Measurements from ENCODE around the gene ERCC1.
A peak's percentile ranks its signal among the peaks of the same experiment; 100 is the strongest.

ERCC1 gene

GRCh38 chr19:45405435-45406225, 18.1 kb downstream of the ERCC1 start:
- DNase-seq (ENCODE audit: low spot score) = peak; percentile 88

DNA sequence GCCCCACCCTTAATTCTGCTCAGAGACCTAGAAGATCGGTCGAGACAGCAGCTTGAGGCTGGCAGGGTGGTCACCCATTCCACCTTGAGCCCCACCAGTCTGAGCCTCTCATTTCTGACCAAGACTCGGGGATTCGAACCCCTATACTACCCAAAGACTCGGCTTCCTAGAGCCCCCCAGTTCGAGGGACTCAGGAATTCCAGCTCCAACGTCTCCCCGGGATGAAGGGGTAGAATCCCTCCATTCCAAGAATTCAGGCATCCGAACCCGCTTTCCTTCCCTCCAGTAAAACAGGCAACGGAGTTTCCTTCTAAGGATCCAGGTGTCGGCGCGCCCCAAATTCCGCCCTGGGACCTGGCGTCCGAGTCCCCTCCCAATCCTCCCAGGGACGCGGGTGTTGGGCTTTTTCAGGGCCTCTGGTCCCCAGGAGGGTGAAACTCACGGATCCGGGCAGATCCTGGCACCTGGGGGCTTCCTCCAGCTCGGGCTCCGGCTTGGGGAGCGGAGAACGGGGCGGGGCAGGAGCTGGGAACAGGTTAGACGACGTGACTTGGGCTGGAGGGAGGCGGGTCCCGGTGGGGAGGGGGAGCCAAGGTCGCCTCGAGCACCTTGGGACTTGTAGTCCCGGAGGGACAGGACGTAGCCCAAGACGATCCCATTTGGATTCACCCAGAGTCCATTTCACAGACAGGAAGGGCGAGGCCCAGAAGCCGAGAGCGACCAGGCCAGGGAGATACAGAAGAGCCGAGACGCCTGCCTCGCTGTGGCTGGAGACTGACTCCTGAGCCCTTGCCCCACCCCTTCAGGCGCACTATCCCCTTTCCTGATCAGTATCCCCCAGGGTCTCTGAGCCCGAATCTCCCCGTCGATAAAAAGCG, 18.9 kb downstream of the ERCC1 start, which contains the start of gene PPP1R13L:
PPP1R13L (minus strand) TSS at position 513 of the 878 bp plus-strand sequence. CDS start 6,751 bp downstream, outside the sequence.
- DNase-seq (ENCODE audit: low spot score) = peak; percentile 80

DNA sequence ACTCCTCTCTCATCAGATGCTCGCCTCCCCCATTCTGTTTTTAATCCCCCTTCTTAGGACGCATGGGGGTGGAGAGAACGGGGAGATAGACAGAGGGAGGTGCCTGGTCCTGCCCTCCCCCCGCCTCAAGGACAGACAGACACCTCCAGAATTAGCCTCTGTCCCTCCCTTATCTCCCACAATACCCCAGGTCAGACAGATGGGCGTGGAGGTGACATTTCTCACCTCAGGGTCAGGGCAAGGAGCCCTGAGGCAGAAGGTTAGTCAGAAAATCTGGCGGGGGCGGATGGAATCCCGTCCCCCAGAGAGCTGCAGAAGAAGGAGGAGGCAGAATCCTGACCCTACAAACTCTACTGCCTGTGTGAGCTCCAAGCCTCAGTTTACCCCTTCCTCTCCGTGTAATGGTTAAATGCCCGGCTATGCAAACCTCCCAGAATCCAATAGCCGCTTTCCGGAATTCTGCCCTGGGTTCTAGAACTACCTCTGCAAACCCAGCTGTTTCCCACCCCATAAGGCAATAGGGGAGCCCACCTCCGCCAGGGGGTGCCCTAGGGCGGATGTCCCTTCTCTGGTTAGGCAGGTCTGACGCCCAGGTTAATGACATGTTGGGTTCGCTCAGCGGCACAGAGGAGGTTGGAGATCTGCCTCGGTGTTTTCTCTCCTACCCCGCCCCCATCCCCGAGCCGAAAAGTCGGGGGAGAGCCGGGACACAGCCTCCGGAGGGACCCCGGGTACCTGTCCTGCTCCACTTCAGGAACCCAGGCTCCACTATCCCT, 19.7 kb downstream of the ERCC1 start:
- peak; percentile 37 for DNase-seq (ENCODE audit: low spot score)

DNA sequence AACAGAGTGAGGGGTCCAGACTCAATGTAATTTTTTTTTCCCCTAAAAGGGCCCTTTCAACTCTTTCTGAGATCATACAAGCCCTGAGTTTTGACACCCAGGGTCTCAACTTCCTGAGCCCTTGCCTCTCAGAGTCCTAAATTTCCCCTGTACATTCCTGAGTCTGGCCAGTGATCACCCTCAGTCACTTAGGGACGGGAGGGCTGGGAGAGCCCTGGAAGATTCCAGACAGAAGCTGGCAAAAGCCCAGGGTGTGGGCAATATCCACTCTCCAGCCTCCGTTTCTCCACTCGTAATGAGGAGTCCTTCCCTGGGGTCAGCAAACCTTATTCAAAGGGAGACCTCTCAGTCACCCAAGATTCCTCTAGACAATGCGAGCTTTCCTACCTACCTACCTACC, 20.4 kb downstream of the ERCC1 start:
- DNase-seq (ENCODE audit: low spot score) = no peak

DNA sequence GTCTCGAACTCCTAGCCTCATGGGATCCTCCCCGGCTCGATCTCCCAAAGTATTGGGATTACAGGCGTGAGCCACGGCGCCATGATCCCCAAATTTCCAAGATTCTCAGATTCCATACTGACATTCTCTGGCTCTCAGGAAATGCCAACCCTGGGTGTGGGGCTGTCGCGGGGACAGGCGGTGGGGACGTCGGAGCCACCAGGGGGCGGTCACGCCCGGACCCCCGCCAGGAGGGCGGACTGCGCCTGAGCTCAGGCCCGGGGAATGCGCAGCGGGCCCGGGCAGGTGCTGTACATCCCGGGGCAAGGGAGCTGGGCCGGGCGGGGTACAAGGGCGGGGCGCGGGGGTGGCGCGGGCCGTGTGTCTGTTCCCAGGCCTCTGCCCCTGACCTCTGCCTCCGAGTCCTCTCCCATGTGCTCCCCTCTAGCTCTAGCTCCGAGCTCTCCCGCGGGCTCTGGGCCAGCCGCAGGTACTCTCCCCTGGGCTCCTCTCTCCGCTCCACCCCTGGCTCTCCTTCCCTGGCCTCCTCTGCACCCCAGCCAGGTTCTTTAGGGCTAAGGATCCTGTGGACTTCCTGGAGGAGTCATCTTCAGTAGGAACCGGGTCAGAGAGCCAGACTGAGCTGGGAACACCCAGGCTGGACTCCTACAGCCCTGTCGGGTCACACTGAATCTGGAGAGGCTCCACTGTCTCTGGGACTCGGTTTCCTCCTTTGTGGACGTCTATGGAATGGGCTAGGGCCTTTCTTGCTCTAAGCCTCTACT, 21.2 kb downstream of the ERCC1 start:
- peak; percentile 49 for DNase-seq (ENCODE audit: low spot score)

GRCh38 chr19:45401815-45402214, 21.9 kb downstream of the ERCC1 start:
- DNase-seq (ENCODE audit: low spot score) = no peak

- DNase-seq (ENCODE audit: low spot score) = no peak
Measured at GRCh38 chr19:45400192-45400591, 23.5 kb downstream of the ERCC1 start.

DNA sequence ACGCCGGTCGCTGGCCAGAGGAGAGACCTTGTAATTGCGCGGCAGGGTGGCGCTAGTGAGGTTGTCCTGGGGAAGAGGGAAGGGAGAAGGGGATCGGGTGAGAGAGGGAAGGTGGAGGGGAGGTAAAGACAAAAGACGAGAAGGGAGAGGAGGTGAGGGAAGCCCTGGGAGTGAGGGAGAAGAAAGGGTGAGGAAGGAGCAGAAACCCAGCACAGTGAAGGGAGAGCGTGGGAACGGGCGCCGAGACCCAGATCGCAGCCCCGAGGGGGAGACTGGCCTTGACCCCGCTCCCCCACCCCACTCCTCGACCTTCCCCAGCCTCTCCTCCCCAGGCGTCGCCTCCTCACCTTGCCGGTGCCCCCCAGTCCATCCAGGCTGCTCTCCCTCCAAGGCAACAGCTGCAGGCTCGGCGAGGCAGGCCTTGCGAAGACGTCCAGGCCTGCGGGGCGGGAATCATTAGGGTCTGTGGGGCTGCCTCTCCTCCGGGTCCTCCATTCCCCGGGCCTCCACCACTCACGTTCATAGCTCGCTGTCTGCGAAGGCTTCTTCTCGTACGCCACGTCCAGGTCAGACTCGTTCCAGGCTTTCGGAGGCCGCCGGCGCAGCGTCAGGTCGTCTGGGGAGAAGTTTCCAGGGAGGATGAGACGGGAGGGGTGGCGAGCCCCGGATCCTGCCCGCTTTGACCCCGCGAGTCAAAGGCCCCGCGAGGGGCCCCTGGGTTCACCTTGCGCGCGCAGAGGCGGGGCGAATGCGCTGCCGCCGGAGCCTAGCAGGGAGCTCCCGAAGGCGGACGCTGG, 27.7 kb downstream of the ERCC1 start:
- DNase-seq (ENCODE audit: low spot score) = no peak

GRCh38 chr19:45391871-45392665, 31.6 kb downstream of the ERCC1 start:
- DNase-seq (ENCODE audit: low spot score) = no peak

GRCh38 chr19:45391346-45391745, 32.4 kb downstream of the ERCC1 start:
- peak; percentile 50 for DNase-seq (ENCODE audit: low spot score)

- DNase-seq (ENCODE audit: low spot score) = no peak
Measured at GRCh38 chr19:45385392-45386221, 38.1 kb downstream of the ERCC1 start.

DNA sequence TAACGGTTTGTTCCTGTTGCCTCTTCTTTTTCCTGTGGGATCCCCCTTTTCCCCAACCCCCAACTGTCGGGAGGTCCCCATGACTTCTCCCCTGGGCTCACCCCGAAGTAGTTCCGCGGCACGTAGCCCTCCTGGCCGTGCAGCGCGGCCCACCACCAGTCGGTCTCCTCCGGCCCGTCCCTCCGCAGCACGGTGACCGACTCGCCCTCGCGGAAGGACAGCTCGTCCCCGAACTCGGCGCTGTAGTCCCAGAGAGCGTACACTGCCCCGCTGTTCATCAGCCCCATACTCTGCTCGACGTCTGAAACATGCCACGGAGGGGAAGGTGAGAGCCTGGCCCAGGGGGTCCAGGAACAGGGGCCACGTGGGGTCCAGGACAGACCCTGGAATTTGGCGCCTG, 41.3 kb downstream of the ERCC1 start:
- no peak for DNase-seq (ENCODE audit: low spot score)

DNA sequence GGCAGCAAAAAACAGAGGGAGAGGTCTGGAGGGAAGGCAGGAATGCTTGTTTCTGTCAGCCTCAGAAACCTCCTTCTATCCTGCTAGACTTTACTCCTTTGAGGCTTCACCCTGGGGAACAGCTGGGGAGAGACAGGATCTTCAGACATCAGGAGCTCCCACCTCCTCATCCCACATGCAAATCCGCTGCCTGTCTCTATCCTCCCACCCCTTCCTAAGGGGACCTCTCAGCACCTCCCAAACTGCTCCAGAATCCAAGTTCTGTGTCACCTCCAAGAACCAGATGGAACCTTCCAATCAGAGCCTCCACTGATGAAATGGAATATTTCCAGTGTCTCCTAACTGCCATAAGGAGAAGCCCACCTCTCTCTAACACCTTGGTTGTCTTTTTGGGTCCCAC, 43.6 kb downstream of the ERCC1 start:
- no peak for DNase-seq (ENCODE audit: low spot score)

- DNase-seq (ENCODE audit: low spot score) = no peak
Measured at GRCh38 chr19:45376045-45376724, 47.5 kb downstream of the ERCC1 start.

DNA sequence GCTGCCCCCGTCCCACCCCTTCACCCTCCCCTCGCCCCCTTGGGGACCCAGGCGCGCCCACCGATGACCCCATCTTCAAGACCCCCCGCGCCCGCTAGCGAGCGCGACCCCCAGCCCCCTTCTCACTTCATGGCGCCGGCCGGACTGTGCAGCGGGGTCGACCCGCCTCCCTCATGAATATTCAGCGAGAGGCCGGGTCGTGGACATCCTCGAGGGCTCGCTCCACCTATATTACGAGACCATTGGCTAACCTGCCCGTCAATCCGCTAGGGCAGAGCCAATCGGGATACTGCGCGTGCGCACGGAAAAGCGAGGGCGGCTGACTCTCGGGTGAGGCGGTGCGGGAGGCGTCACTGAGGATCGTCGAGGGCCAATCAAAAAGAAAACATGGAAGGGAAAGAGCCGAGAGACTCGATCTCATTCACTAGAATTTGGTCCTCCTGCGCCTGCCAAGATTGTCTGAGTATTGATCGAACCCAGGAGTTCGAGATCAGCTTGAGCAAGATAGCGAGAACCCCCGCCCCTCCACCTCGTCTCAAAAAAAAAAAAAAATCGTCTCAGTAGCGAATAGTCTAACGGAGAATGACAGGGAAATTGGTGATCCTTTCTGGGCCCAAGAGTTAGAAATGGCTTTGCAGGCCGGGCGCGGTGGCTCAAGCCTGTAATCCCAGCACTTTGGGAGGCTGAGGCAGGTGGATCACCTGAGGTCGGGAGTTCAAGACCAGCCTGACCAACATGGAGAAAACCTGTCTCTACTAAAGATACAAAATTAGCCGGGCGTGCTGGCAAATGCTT, 53.1 kb downstream of the ERCC1 start, which contains the start of gene ERCC2:
ERCC2 (minus strand) TSS at position 164 of the 795 bp plus-strand sequence; CDS start at position 131, 33 bp downstream.
- peak; percentile 98 for DNase-seq (ENCODE audit: low spot score)

GRCh38 chr19:45368737-45369340, 54.9 kb downstream of the ERCC1 start:
- no peak for DNase-seq (ENCODE audit: low spot score)
